ENCODE measurements around the gene DPYSL4. TPM values are rescaled to one million over a fixed set of nuclear protein-coding genes. Genes with fewer than 3 reads are reported as not detected.

The DPYSL4 gene
- total RNA-seq, 1 experiment from 2014 or later, result 22.4 TPM

DNA sequence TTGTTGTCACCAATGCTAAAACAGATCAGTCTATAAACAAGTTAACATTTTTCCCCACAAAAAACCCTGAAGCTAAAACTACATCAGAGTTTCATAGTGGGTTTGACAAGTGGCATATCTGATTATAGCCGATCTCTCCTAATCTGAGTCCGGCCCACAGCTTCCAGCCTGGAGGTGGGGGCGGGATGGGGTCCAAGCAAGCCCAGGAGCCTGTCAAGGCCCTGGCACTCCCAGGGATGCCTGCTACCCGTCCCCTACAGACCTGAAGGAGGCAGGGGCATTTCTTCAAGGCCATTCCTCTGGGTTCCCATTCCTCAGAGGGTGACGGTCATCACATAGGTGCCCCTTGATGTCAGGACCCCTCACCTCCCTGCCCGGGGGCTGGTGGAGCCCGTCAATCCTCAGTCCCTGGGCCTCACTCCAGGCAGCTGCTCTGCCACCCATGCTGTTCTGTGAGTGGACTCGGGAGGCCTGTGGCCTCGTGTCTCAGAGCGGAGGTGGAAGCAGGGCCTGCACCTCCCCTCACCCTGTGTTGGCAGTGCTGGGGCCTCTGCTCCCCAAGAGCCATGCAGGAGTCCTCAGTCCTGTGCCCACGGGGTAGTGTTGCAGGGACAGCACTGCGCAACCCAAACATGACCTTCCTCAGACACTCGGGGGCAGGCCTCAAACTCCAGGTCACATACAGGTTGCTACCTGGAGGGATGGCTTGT, 8.8 kb downstream of the DPYSL4 start:
- DNase-seq (ENCODE audit: low read depth), result no peak

DNA sequence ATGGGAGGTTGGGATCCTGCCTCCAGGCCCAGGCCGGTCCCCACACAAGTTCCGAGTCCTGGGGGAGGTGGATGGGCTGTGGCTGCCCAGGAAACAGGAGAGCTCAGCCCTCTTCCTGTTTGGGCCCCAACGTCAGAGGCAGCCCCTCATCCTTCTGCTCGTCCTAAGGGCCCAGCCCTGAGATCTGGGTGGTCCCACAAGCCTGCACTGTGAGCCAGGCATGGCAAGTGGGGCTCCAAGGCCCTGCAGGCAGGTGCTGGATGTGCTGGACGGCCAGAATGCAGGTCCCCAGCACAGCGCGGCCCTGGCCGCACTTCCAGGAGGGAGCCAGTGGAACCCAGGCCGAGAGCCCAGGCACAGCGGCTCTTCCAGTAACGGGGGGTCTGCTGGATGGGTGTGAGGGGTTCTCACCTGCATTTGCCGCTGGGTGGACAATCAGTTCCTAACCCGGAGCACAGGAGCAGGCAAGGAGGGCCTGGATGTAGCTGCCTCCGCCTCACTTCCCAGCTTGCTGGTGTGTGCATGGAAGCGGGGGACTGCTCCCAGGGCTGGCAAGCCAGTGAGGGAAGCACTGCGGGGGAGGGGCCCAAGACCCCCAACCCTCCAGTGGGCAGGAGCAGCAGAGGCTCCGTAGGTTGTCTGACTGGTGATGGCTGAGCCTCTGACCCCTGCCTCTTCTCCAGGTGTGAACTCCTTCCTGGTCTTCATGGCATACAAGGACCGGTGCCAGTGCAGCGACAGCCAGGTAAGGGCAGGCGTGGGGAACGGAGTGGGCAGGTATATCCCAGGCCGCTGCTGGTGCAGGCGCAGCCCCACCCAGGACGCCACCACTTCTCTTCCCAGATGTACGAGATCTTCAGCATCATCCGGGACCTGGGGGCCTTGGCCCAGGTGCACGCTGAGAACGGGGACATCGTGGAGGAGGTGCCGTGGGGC, 9.7 kb downstream of the DPYSL4 start:
- no peak for DNase-seq (ENCODE audit: low read depth)

DNA sequence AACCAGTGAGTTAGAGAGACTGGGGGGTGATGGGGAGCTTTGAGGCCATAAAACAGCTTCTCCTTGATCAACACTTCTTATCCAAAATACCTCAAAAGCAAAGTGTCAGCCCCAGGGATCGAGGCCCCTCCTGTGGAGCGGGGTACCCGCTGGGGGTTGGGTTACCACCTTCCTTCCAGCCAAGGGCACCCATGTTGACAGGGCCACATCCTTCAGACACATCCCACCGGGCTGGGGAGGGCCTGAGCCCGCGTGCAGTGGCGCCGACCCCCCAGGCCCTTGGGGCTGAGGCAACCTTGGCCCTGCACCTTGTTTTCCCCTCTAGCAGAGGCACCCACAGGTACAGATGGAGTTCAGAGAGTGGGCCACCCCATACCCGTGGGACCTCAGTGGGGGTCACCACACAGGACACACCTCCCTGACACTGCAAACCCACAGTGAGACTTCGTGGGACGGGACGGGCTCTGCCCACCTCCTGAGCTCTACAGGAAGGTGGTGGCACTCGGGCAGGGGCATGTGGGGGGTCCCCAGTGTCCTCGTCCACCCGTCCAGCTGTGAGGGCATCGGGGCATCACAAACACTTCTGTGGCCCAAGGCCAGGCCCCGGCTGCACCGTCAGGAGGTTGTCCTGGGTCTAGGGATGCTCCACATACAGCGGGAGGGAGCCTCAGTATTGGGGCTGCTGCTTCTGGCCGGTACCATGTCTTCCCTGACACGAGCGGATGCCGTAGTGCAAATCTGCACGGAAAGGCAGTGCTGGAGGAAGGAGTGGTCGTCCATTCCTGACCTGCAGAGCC, 10.7 kb downstream of the DPYSL4 start:
- DNase-seq (ENCODE audit: low read depth), result no peak

DNA sequence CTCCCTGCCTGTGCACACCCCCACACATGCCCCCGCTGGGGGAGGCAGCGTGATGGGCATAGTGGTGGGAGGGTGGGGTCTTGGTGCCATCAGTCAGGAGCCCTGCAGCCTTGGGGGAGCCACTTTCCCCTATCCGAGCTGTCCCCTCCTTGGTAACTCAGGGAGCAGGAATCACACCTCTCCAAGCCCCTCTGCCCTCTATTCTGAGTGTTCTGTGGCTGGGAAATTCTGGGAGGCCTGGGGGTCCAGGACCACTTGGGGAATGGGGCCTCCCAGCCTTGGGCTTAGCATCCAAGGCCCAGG, 11.3 kb downstream of the DPYSL4 start:
- DNase-seq (ENCODE audit: low read depth), result no peak

DNA sequence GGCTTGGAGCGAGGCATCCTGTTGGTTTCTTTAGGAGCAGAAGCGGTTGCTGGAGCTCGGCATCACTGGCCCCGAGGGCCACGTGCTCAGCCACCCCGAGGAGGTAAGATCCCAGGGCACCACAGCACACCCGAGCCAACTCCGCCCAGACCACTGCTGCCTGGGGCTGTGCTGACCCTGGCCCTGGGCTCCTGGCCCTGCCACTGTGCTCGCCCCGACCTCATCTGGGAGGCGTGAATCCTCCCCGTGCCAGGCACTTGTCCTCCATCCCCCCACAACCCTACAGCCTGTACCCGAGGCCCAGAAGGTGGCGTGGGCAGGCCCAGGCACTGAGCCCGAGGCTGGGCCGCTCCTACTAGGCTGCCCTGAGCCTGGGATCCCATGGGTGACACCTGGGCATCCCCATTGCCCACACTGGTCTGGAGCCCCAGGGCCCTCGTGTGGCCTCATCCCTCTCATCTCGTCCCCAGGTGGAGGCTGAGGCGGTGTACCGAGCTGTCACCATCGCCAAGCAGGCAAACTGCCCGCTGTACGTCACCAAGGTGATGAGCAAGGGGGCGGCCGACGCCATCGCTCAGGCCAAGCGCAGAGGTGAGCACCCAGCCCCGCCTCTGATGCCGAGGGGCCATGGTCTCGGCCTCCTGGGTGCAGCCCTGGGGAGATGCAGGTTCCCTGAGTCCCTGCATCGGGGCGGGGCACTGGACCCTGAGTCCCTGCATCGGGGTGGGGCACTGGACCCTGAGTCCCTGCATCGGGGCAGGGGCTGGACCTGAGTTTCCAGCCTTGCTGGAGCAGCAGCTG, 11.8 kb downstream of the DPYSL4 start:
- no peak for DNase-seq (ENCODE audit: low read depth)

GRCh38 chr10:132199268-132199853, 12.6 kb downstream of the DPYSL4 start:
- no peak for DNase-seq (ENCODE audit: low read depth)

- no peak for DNase-seq (ENCODE audit: low read depth)
Measured at GRCh38 chr10:132199854-132200311, 13.1 kb downstream of the DPYSL4 start.

DNA sequence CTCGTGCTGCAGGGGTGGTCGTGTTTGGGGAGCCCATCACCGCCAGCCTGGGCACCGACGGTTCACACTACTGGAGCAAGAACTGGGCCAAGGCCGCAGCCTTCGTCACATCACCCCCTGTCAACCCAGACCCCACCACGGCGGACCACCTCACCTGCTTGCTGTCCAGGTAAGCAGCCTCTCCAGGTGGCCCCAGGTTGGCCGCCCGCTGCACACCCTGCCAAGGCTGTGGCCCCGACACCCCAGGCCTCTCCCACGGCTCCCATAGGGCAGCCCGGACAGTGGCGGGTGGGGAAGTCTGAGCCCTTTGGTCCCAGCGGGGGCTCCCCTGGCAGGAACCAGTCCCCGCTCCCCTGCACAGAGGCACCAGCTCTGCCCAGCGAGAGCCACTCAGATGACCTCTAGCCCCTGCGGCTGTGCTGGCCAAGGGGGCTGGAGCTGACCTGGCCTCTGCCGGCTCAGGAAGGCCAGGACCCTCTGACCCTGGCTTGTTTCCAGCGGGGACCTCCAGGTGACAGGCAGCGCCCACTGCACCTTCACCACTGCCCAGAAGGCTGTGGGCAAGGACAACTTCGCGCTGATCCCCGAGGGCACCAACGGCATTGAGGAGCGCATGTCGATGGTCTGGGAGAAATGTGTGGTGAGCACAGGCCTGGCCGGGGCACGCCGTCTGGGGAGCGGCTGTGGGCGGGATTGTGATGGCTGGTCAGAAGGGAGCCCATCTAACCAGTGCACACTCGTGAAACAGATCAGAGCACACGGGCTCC, 13.8 kb downstream of the DPYSL4 start:
- DNase-seq (ENCODE audit: low read depth), result no peak

- no peak for DNase-seq (ENCODE audit: low read depth)
Measured at GRCh38 chr10:132201111-132201969, 14.6 kb downstream of the DPYSL4 start.

- no peak for DNase-seq (ENCODE audit: low read depth)
Measured at GRCh38 chr10:132202070-132202970, 15.6 kb downstream of the DPYSL4 start.

- no peak for DNase-seq (ENCODE audit: low read depth)
Measured at GRCh38 chr10:132203256-132204077, 16.7 kb downstream of the DPYSL4 start.

GRCh38 chr10:132204078-132204780, 17.5 kb downstream of the DPYSL4 start:
- no peak for DNase-seq (ENCODE audit: low read depth)

- DNase-seq (ENCODE audit: low read depth), result no peak
Measured at GRCh38 chr10:132204781-132205473, 18.2 kb downstream of the DPYSL4 start.

DNA sequence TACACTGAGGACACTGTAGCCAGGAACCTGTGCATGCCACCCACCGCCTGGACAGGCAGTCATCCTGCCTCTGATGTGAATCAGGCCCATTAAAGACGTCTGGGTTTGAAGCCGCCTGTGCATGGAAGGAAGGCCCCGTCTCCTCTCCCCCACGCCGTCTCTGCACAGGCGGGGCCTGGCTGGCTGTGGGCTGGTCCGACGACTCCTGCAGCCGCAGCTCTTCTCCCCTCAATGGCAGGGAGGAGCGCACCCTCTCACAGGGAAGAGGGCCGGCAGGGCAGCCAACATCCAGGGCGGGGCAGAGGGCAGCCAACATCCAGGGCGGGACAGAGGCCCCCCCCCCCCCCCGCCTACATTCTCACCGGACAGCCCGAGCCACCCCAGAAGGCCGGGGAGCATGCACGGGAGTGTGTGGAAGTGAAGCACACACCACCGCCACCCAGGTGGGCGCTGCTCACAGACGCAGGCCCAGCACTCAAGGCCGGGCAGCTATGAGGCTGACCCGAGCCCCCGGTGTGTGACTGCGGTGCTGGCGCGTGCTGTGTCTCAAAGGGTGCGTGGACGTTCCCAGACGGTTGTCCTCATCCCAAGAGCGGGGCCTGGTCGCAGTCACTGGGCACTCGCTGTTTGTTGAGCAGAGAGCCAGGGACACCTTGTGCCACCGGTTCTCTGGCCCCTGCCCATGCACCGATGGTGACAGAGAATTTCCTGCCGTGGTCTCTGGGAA, 19.1 kb downstream of the DPYSL4 start:
- DNase-seq (ENCODE audit: low read depth), result no peak

GRCh38 chr10:132206377-132206745, 19.6 kb downstream of the DPYSL4 start:
- DNase-seq (ENCODE audit: low read depth), result no peak
